B cell (primary cell): Measurements from ENCODE around the gene CD151.

ENCODE experiments used
- CTCF ChIP-seq: fragments of 200-600 bp; IDR thresholded peaks from one replicate; pipeline ENCODE4 v1.8.0; 2022; ENCODE audit warnings: antibody characterized with exemption, mild to moderate bottlenecking
- EZH2 ChIP-seq: IDR thresholded peaks from 2 replicates; pipeline ENCODE4 v1.6.1; 2012; ENCODE audit warnings: borderline replicate concordance, low read depth, mild to moderate bottlenecking, moderate library complexity, low read length; ENCODE audit not compliant: insufficient read depth, poor library complexity, severe bottlenecking

GRCh38 chr11:859394-860131, 26.8 kb downstream of the CD151 start:
- TF ChIP-seq CTCF (no peak), EZH2 (no peak)
